ENCODE measurements around the gene FOXE3. TPM values are rescaled to one million over a fixed set of nuclear protein-coding genes. Genes with fewer than 3 reads are reported as not detected.

FOXE3 gene
- total RNA-seq, 1 donor from 2014 or later: not detected

GRCh38 chr1:47444562-47445465, 28.7 kb downstream of the FOXE3 start:
- H3K27me3 ChIP-seq: peaks cover 95% of the 10 kb centered on the region
- H3K4me3 ChIP-seq: peak overlapping the region; percentile 21
- ATAC-seq (peak; percentile 62), DNase-seq (peak; percentile 68)
- no peak overlapping the region for H3K27ac ChIP-seq
- H3K9me3 ChIP-seq: no peaks in the 10 kb centered on the region
- intact Hi-C loops (cut with DNase I): no loop called here
- peaks cover 16% of the 10 kb centered on the region for H3K4me1 ChIP-seq
- no peaks in the 10 kb centered on the region for H3K36me3 ChIP-seq
- no peak for TF ChIP-seq CTCF (IDR thresholded peaks at IDR 0.05)

DNA sequence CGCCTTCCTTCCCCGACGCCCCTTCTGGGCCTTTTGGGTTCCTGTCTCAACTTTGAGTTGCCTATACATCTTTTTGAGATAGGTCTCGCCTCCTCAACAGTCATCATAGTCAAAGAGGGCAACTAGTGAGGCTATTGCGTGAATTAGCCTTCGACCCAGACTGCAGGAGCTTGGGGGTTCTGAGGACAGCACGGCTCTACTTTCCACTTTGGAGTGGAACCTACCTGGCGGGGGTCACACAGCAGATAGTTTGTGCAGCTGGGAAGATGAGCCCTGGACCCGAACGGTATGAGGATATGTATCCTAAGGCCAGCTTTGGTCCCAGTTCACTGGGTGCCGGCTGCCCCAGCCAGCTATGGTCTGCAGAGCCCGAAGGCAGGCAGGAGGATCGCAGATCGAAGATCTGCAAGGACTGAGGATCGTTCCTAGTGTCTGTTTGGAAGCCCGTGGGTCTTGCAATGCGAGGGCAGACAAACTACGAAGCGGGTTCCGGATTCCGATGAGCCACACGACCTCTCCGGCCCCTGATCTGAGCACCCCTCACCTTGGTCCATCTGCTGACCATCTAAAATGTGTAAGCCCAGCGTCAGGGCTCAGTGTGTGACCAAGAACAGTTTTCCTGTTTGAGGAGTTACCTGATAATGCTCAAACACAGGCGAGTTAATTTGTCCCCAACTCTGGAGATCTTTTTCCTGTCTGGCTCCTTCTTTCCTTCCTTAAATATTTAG, 29.9 kb downstream of the FOXE3 start:
- H3K4me1 ChIP-seq: peaks cover 16% of the 10 kb centered on the region
- intact Hi-C loops (cut with DNase I): no loop called here
- H3K9me3 ChIP-seq: no peaks in the 10 kb centered on the region
- DNase-seq (no peak), ATAC-seq (no peak)
- peaks cover 95% of the 10 kb centered on the region for H3K27me3 ChIP-seq
- no peak overlapping the region for H3K27ac ChIP-seq
- H3K36me3 ChIP-seq: no peaks in the 10 kb centered on the region
- no peak for TF ChIP-seq CTCF (IDR thresholded peaks at IDR 0.05)
- no peak overlapping the region for H3K4me3 ChIP-seq

DNA sequence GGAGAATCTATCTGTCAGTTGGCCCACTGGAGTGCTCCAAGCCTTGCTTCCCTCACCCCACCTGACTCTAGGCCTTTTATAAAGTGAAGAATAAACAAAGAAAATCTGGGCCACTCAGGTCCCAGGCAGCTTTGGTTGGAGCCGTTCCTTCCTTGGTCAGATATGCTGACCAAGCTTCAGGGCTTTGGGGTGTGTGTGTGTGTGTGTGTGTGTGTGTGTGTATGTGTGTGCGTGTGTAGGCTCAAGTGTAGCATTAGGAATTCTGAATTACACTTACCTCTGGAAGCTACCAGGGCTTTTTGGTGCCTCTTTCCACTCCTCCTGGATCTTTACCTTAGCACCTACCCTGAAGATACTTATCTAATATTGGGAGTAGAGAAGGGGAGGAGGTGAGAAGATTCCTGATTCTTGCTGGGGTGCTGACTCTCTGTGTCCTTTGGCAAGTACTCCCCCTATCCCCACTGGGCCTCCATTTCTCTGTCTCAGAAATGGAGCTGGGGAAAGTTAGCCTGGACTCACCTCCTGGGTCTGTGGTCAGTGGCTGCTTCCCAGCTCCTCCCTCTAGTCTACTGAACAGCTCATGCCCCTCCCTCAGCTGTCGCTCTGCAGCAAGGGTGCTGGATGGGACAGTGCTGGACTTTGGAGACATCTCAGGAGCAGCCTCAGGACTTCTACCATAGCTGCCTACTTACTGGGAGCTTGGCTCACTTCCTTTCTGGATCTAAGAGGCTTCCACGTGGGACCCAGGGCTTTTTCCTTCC, 32.6 kb downstream of the FOXE3 start:
- TF ChIP-seq CTCF (IDR thresholded peaks at IDR 0.05): no peak
- Histone ChIP-seq H3K27me3 (peaks cover 82% of the 10 kb centered on the region), H3K4me3 (no peak overlapping the region), H3K9me3 (no peaks in the 10 kb centered on the region), H3K4me1 (peaks cover 16% of the 10 kb centered on the region), H3K27ac (no peak overlapping the region), H3K36me3 (no peaks in the 10 kb centered on the region)
- ATAC-seq: no peak
- intact Hi-C loops (cut with DNase I): no loop called here
- no peak for DNase-seq

DNA sequence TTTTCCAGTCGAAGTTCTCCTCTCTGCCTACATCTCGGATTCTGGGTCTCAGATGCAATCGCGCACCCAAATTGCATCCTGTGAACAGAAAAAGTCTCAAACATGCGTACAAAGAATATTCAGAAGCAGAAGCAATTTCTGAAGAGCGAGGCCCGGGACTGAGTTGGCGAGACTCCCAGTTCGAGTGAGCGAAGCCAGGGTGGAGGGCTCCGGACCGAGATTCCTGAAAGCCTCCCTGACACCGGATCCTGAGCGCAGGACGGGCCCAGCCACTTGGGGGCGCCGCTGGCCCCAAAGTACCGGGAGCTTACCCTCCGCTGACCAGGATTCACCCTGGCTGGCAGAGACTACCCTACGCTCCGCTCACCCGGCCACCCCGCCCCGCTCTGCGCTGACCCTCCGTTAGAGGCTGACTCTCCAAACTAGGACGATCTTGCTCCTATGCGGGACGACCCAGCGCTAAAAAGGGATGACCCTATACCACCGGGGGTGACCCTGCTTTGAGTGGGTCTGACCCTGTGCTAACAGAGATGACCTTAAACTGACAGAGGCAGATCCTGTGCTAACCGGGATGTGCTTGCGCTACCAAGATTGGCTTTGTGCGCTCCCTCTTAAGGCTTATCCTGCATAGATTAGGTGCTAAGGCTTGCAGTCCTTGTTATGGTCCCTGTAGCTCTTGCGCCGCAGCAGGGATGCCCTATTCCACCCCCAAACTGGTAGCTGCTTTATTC, 33.9 kb downstream of the FOXE3 start:
- peak; percentile 51 for TF ChIP-seq CTCF (IDR thresholded peaks at IDR 0.05)
- Histone ChIP-seq H3K36me3 (no peaks in the 10 kb centered on the region), H3K27me3 (peaks cover 69% of the 10 kb centered on the region), H3K4me3 (no peak overlapping the region), H3K9me3 (no peaks in the 10 kb centered on the region), H3K4me1 (peaks cover 7% of the 10 kb centered on the region), H3K27ac (no peak overlapping the region)
- intact Hi-C loops (cut with DNase I): no loop called here
- ATAC-seq (peak; percentile 88), DNase-seq (peak; percentile 81)

DNA sequence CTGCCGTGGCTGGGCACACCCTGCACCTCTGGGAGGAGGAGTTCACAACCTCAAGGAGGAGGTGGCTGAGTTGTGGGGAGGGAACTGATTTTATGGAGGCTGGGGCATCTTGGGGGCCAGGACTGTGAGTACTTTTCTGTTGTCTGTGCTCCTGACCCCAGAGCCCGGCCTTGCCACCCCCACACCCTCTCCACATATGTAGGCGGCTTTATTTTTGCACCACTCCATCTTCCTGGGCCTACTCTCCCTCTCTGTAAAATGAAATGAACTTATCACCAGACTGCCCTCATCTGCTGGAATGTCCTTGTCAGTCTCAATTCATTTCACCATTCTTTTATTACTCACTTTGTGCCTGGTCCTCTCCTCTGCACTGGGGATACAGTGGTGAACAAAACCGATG, 34.5 kb downstream of the FOXE3 start:
- Histone ChIP-seq H3K27me3 (peaks cover 63% of the 10 kb centered on the region), H3K9me3 (no peaks in the 10 kb centered on the region), H3K4me1 (peaks cover 3% of the 10 kb centered on the region), H3K27ac (no peak overlapping the region), H3K4me3 (no peak overlapping the region), H3K36me3 (no peaks in the 10 kb centered on the region)
- intact Hi-C loops (cut with DNase I): no loop called here
- ATAC-seq (no peak), DNase-seq (no peak)
- no peak for TF ChIP-seq CTCF (IDR thresholded peaks at IDR 0.05)
